GM12872 (cell line): Measurements from ENCODE around the gene CKS1B.

Source experiments
- CTCF ChIP-seq: IDR thresholded peaks from 3 replicates; pipeline ENCODE4 v1.5.1; 2011; ENCODE audit warnings: low read depth, mild to moderate bottlenecking, low read length, moderate library complexity; ENCODE audit not compliant: insufficient read depth

Gene CKS1B

GRCh38 chr1:155013632-155014031 lies 39.2 kb downstream of the CKS1B start:
- TF ChIP-seq CTCF: no peak

DNA sequence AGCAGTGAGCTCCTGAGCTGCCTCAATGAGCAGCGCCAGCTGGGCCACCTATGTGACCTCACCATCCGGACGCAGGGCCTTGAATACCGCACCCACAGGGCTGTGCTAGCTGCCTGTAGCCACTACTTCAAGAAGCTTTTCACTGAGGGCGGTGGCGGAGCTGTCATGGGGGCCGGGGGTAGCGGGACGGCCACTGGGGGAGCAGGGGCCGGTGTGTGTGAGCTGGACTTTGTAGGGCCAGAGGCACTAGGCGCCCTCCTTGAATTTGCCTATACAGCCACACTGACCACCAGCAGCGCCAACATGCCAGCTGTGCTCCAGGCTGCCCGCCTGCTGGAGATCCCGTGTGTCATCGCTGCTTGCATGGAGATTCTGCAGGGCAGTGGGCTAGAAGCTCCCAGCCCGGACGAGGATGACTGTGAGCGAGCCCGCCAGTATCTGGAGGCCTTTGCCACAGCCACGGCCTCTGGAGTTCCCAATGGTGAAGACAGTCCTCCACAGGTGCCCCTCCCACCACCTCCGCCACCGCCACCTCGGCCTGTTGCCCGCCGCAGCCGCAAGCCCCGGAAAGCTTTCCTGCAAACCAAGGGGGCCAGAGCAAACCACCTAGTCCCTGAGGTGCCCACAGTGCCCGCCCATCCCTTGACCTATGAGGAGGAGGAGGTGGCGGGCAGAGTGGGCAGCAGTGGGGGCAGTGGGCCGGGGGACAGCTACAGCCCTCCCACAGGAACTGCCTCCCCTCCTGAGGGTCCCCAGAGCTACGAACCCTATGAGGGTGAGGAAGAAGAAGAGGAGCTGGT lies 40.4 kb downstream of the CKS1B start:
- no peak for TF ChIP-seq CTCF

- TF ChIP-seq CTCF: no peak
These were observed 41.2 kb downstream of the CKS1B start for GRCh38 chr1:155015527-155016230.

GRCh38 chr1:155016231-155016831 lies 41.9 kb downstream of the CKS1B start:
- TF ChIP-seq CTCF: no peak

GRCh38 chr1:155017041-155017945 lies 42.8 kb downstream of the CKS1B start:
- TF ChIP-seq CTCF: peak; percentile 100

DNA sequence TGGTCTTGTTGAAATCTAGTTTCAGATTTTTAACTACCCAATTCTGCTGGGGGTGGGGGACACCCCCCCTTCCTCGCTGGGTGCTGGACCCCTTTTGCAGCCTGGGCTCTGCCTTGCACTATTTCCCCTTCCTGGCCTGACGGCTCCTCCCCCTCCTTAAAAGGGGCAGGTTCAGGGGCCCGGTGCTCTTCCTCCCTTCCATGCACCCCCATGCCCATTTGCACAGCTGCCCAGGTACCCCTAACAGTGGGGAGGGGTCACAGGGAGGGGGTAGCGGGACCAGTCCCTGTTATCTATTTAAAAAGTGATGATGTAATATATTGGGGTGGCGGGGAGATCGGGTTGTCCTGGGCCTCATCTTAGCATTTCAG lies 43.5 kb downstream of the CKS1B start:
- no peak for TF ChIP-seq CTCF
